Glutamatergic neuron (in vitro differentiated cells): ENCODE data around the gene LYPD6B. TPM values are rescaled to one million over a fixed set of nuclear protein-coding genes. Genes with fewer than 3 reads are reported as not detected.

Experiments used
- DNase-seq: peaks from one replicate; pipeline ENCODE4 v3.0.0; 2022
- H3K27ac Mint-ChIP-seq: one replicate; pipeline ENCODE4 v1.8.0; 2020; ENCODE audit warnings: mild to moderate bottlenecking, mixed read lengths, inconsistent platforms; ENCODE audit not compliant: unreplicated experiment
- H3K27me3 Mint-ChIP-seq: one replicate; pipeline ENCODE4 v1.8.0; 2020; ENCODE audit warnings: mild to moderate bottlenecking, moderate library complexity, mixed read lengths, inconsistent platforms; ENCODE audit not compliant: unreplicated experiment
- H3K36me3 Mint-ChIP-seq: one replicate; pipeline ENCODE4 v1.8.0; 2020; ENCODE audit warnings: mild to moderate bottlenecking, mixed read lengths, inconsistent platforms; ENCODE audit not compliant: unreplicated experiment
- H3K4me1 Mint-ChIP-seq: one replicate; pipeline ENCODE4 v1.8.0; 2020; ENCODE audit warnings: mild to moderate bottlenecking, low read depth, mixed read lengths, inconsistent platforms; ENCODE audit not compliant: unreplicated experiment
- H3K4me3 Mint-ChIP-seq: one replicate; pipeline ENCODE4 v1.8.0; 2020; ENCODE audit warnings: mild to moderate bottlenecking, mixed read lengths, inconsistent platforms; ENCODE audit not compliant: unreplicated experiment
- H3K9me3 Mint-ChIP-seq: one replicate; pipeline ENCODE4 v1.8.0; 2020; ENCODE audit warnings: mild to moderate bottlenecking, moderate library complexity, mixed read lengths, inconsistent platforms; ENCODE audit not compliant: unreplicated experiment
- CTCF ChIP-seq: fragments of 200-600 bp; sonication (generic); IDR thresholded peaks from one replicate; pipeline ENCODE4 v1.5.0; 2021; ENCODE audit not compliant: partially characterized antibody, unreplicated experiment
- long read RNA-seq: library from polyadenylated mRNA; unstranded; transcript quantifications from one replicate; pipeline ENCODE4 v2.0.0, GENCODE V29; 2020; ENCODE audit not compliant: unreplicated experiment
- total RNA-seq: library from RNA; stranded (reverse); fragmentation: NEBNext Ultra II Directional; extraction: Animal tissue kit (Norgen Biotek cat#: 25700); gene quantifications from one replicate; pipeline ENCODE4 v1.2.1, GENCODE V29; 2021; ENCODE audit not compliant: unreplicated experiment

Gene LYPD6B
- total RNA-seq = 0.69 TPM
- long read RNA-seq, partial matches to known transcripts = 0 of 1 reads
- long read RNA-seq, other reads (novel, unspliced or antisense) = 1 of 1 reads

DNA sequence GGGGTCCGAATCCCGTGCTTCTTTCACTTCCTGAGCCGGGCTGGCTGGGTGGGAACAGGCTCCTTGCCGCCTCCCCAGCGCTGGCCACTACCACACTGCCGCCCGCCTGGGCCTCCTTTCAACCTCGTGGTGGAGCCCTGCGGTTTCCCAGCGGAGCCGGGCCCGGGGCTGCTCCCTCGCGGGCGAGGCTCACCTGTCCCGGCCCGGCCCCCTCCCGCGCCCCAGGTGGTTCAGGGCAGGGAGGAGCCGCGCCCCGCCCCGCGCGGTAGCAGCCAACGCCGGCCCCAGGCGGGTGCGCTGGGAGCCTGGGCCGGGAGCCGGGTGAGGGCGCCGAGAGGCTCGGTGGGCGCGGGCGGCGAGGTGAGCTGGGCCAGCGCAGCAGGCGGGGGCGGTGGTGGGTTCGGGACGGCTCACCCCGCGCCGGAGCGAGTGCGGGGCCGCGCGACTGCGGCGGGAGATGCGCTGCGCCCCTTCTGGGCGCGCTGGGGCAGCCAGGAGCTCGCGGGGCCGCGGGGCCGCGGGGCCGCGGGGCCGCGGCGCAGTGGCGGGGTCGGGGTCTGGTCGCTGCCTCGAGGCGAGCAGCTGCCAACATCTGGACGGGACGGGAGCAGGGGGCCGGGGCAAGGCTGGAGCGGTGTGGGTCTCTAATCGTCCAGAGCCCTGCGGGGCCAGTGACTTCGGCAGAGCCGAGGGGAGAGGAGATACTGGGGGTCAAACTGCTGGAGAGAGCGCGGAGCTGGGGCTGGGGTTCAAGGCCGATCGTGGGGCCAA lies at the start of gene LYPD6B:
LYPD6B (plus strand) TSS at position 258 of the 771 bp plus-strand sequence. CDS start 92,250 bp downstream, outside the sequence.
- TF ChIP-seq CTCF = no peak
- H3K4me3 Mint-ChIP-seq = peak within 1 kb of the TSS; percentile 79
- DNase-seq = peak; percentile 52
- H3K27ac Mint-ChIP-seq = no peak within 1 kb of the TSS
- H3K36me3 Mint-ChIP-seq = no peaks in the 10 kb centered on the region
- no peaks in the 10 kb centered on the region for H3K4me1 Mint-ChIP-seq
- H3K9me3 Mint-ChIP-seq = no peaks in the 10 kb centered on the region
- H3K27me3 Mint-ChIP-seq = peaks cover 10% of the 10 kb centered on the region

DNA sequence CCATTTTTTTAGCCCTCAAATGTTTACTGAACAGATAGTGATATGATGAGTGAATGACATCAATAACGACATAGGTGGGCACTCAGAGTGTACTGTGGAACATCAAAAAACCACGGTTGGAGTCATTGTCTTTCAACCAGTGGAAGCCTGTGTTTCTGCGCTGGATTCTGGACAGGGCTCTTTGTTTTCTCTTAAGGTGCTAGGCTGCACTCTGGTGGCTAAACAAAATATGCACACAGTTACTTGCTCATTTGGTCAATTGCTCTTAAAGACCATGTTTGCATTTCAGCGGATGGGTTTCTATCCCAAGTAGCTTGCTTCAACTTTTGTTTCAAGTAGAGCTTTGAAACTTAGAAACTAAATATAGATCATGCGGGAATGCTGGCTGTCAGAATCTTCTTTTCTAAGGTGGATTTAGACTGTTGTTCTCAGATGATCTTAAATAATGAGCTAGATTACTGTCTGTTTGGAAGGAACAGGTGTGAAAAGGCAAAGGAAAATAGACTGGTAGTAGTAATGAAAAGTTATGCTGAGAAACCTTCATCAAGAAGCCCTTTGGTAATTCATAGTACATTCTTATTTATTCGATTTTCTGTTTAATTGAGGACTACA lies 48.5 kb upstream of the LYPD6B start:
- peaks cover 16% of the 10 kb centered on the region for H3K9me3 Mint-ChIP-seq
- peaks cover 12% of the 10 kb centered on the region for H3K27me3 Mint-ChIP-seq
- peak overlapping the region; percentile 28 for H3K4me3 Mint-ChIP-seq

DNA sequence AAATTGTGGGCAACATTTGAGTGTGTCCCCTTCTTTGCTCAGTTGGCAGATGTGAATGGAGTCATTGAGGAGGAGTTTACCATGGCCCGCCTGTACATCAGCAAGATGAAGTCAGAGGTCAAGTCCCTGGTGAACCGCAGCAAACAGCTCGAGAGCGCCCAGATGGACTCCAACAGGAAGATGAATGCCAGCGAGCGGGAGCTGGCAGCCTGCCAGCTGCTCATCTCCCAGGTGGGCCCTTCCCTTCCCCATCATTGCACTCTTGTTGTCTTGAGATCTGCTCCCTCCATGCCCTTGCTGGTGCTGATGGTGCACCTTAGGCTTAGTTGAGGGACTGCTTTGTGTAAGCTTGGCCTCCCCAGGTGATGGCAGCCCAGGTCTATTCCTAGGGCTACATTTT lies 47.5 kb upstream of the LYPD6B start:
- Mint-ChIP-seq H3K27ac (peak overlapping the region; percentile 93), H3K4me3 (peak overlapping the region; percentile 78), H3K4me1 (peaks cover 33% of the 10 kb centered on the region), H3K36me3 (peaks cover 18% of the 10 kb centered on the region), H3K27me3 (peaks cover 17% of the 10 kb centered on the region), H3K9me3 (peaks cover 20% of the 10 kb centered on the region)
- TF ChIP-seq CTCF = no peak
- DNase-seq = peak; percentile 71

More for the DNA sequence above, 48.5 kb upstream of the LYPD6B start:
- TF ChIP-seq CTCF = peak; percentile 60
- DNase-seq = no peak
- Mint-ChIP-seq H3K4me1 (peaks cover 30% of the 10 kb centered on the region), H3K27ac (peak overlapping the region; percentile 57), H3K36me3 (peaks cover 13% of the 10 kb centered on the region)

DNA sequence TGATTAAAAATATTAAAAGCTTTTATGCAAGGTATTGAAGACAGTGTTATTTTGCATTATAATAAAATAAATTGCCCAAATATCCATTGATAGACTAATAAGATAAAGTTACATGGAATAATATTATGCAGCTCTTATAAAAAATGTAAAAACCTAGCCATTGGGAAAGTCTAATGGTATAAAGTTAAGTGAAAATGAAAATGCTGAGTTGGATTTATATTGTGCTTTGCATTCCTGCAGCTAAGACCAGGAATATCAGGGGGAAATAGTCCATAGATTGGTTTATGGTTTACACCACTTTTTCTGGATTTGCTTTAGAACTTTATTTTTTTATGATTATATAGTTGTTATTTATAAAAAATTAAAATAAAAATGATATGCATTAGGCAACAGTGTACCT lies 46.1 kb upstream of the LYPD6B start:
- Mint-ChIP-seq H3K9me3 (peaks cover 21% of the 10 kb centered on the region), H3K36me3 (peaks cover 20% of the 10 kb centered on the region), H3K4me1 (peaks cover 38% of the 10 kb centered on the region), H3K27ac (no peak overlapping the region), H3K27me3 (peaks cover 22% of the 10 kb centered on the region), H3K4me3 (no peak overlapping the region)
- no peak for DNase-seq
- TF ChIP-seq CTCF = no peak

- Mint-ChIP-seq H3K36me3 (peaks cover 24% of the 10 kb centered on the region), H3K27me3 (peaks cover 30% of the 10 kb centered on the region), H3K9me3 (peaks cover 30% of the 10 kb centered on the region), H3K4me1 (peaks cover 47% of the 10 kb centered on the region), H3K4me3 (peak overlapping the region; percentile 12), H3K27ac (peak overlapping the region; percentile 34)
- no peak for TF ChIP-seq CTCF
- no peak for DNase-seq
These were observed 45.1 kb upstream of the LYPD6B start for GRCh38 chr2:148993351-148993750.
